HG02943 (cell line): ENCODE measurements around the gene GRB2.
"Not testable (repeated sequence)": the region's sequence is repeated elsewhere in the genome, so short reads cannot be mapped to it uniquely, and the experiment has no call there.

Experiments
- ATAC-seq: cut with Tn5 transposase; IDR thresholded peaks from one replicate; pipeline ENCODE4 v1.9.1; 2021; ENCODE audit warnings: mild to moderate bottlenecking, low read depth, moderate library complexity; ENCODE audit not compliant: unreplicated experiment

The GRB2 gene

DNA sequence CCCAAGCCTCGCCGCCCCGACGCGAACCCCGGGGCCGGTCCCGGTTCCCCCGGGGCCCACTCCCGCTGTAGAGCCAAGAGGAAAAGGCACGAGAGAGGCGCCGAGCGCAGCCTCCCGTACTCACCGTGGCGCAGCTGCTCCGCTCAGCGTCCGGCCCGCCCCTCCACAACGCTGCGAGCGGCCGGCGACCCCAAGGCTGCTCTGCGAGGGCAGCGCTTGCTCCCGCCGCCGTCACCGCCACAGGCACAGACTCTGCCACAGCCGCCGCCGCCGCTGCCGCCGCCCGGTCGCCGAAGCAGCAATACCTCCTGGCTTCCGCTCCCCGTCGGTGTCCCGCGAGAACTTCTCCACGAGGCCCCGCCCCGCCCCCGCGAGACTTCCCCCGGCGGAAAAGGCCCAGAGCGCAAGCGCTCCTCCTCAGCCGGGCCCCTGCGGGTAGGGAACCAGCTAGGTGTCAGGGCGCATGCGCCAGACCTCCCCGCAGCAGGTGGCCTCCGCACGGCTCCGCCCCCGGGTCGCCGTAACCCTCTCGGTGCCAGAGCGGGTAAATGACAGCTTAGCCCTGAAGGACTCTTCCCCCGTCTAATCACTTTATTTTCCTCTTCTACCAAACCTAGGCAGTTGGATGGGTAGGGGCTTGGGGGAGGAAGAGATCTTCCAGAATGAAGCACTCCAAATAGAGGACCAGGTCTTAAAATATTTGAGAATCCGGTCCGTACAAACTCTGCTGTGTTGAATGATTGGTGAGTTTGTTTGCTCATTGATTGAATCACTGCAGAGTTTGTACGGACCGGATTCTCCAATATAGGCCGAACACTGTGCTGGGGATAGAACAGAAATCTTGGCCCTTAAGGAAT lies at the start of gene GRB2:
TSS of gene GRB2 (minus strand) at position 314 of the 857 bp plus-strand sequence. CDS start 12,050 bp downstream, outside the sequence.
- ATAC-seq: peak; percentile 77

DNA sequence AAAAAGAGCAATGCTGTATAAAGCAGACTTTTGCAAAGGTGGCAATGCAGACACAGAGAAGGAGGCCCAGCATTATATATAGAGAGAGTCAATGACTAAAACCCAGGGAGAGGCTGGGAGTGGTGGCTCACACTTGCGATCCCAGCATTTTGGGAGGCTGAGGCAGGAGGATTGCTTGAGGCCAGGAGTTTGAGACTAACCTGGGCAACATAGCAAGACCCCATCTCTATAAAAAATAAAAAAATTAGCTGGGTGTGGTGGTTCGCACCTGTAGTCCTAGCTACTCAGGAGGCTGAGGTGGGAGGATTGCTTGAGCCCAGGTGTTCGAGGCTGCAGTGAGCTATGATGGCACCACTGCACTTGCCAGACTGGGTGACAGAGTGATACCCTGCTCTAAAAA lies 49.2 kb upstream of the GRB2 start:
- not testable (repeated sequence) for ATAC-seq

DNA sequence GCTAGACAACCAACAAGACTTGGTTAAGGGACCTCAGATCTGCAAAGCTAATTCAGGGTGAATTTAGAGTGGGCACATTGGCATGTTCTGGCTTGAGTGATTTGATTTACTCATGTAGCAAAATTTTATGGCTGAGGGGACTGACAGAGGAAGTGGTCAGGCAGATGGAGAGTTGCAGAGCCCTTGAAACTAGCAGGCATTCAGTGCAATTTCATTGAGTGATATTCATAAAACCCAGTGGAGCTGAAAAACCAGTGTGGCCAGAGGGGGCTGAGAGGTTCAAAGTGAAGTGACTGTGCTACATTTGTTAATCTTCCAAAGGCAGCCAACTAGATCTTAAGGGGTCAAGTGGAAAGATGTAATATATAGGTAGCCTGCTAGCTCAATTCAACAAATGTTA lies 48.7 kb upstream of the GRB2 start:
- ATAC-seq: no peak

DNA sequence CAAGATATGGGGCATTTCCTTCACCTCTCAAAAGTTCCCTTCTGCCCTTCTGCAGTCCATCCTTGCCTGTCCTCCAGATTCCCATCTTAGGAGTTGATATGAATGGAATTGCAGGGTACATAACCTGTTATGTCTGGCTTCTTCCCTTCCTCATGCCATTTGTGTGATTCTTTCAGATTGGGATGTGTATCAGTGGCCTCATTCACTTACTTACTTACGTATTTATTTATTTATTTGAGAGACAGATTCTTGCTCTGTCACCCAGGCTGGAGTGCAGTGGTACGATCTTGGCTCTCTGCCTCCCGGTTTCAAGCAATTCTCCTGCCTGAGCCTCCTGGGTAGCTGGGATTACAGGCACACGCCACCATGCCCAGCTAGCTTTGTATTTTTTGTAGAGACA lies 44.8 kb upstream of the GRB2 start:
- no peak for ATAC-seq

- ATAC-seq: no peak
These were observed 42.7 kb upstream of the GRB2 start for GRCh38 chr17:75447951-75448856.

GRCh38 chr17:75445896-75446295 lies 40.4 kb upstream of the GRB2 start:
- not testable (repeated sequence) for ATAC-seq

DNA sequence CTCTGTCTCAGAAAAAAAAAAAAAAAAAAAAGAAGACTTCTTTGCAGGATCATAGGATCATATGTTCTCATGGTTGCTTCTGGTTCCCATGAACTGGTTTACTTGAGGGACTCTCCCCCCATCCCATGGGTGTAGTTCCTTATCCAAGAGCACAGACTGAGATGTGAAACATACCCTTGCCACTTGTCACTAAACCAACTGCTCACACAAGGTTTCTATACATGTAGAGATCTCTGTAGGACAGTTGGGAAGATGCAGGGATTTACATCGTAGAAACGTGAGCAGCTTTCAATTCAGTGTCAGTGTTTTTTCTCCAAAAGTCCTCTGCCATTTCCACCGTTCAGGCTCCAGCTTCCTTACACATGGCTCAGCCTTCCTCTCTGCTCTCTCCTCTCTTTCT lies 39.8 kb upstream of the GRB2 start:
- no peak for ATAC-seq

GRCh38 chr17:75442168-75443103 lies 37.0 kb upstream of the GRB2 start:
- no peak for ATAC-seq

DNA sequence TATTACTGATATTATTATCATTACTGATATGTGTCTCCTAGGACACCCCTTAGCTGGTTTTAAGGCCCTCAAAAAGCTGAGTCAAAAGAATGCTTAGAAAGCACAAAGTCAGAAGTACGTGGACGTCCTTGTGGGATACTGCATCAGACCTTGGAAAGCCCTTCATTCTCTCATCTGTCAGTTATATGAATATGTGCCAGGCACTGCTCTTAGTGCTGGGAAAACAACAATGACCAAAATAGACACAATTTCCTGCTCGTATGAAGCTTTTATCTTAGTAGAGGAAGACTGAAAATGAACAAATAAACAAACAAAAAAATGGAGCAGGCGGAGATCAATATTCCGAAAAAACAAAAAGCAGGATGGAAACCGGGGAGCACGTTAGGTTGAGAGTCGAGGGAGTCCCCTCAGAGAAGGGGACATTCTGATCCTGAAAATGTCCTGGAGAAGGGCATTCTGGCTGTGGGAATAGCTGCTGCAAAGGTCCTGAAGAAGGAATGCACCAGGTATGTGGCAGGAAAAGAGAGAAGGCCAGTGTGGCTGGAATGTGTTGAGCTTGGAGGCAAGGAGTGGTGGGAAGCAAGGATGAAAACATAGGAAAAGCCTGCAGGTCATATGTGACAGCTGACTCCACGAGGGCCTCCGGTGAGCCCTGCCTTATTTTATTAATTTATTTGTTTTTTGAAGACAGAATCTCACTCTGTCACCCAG lies 35.4 kb upstream of the GRB2 start:
- ATAC-seq: no peak

DNA sequence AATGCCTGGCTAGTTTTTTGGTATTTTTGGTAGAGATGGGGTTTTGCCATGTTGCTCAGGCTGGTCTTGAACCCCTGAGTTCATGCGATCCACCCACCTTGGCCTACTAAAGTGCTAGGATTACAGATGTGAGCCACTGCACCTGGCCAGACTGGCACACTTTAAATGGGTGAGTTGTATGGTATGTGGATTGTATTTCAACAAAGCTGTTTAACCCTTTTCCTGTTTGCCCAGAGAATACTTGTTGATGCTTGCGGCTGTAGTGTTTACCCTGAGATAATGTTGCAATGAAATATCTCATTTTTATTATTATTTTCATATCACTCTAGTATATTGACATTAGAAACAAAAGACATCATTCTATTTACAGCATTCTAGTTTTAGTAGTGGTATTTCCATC lies 33.8 kb upstream of the GRB2 start:
- ATAC-seq: no peak

DNA sequence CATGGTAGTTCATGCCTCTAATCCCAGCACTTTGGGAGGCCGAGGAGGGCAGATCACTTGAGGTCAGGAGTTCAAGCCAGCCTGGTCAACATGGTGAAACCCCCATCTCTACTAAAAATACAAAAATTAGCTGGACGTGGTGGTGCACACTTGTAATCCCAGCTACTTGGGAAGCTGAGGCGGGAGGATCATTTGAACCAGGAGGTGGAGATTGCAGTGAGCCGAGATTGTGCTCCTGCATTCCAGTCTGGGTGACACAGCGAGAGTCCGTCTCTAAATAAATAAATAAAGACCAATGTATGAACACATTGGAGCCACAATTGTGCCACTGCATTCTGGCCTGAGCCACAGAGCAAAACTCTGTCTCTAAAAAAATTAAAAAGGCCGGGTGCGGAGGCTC lies 31.9 kb upstream of the GRB2 start:
- not testable (repeated sequence) for ATAC-seq

DNA sequence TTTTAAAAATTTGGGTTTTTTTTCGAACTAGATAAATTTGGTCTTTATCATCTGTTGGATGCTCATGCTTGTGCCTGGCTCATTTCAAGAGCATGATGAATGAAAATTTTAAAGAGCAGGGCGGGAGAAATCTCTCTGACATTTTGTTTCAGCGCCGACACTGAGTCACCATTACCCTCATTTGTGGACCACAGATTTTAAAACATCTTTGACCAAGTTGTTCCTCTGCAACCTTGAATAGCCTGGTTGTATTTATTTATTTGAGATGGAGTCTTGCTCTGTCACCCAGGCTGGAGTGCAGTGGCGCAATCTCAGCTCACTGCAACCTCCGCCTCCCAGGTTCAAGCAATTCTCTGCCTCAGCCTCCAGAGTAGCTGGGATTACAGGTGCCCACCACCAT lies 29.0 kb upstream of the GRB2 start:
- not testable (repeated sequence) for ATAC-seq

- ATAC-seq: no peak
These were observed 27.8 kb upstream of the GRB2 start for GRCh38 chr17:75433218-75433783.

- ATAC-seq: no peak
These were observed 24.9 kb upstream of the GRB2 start for GRCh38 chr17:75430159-75430974.

DNA sequence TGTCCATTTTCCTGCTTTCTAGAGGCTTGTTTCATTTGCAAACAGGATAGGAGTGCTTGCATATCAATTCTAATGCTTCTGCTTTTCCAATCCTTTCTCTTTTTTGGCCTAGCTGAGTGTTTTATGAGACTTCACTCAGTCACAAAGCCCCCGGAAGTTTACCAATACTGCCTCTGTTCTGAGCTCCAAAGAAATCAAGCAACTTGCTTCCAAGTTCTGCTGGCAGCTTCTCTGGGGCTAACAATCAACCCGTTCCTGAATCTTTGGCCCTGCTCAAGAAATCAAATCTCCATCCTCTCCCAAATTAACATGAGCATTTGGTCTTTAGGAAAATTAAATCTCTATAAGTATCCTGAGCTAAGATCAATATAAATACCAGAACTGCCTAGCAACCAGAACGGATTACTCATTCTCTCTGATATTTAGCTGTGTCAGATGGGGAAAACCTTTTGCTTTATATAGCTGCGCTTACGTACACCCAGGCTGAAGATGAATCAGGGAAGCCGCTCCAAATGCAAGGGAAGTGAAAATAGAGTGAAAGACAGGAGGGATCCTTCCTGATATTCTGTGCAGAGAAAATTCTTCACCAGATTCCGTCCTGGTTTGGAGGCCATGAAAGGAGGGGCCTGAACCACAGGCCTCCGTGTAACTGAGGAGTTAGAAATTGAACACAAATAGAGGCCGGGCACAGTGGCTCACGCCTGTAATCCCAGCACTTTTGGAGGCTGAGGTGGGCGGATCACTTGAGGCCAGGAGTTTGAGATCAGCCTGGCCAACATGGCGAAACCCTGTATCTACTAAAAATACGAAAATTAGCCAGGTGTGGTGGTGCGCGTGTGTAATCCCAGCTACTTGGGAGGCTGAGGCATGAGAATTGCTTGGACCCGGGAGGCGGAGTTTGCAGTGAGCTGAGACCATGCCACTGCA lies 23.3 kb upstream of the GRB2 start:
- no peak for ATAC-seq

- ATAC-seq: no peak
These were observed 13.1 kb upstream of the GRB2 start for GRCh38 chr17:75418531-75418930.

DNA sequence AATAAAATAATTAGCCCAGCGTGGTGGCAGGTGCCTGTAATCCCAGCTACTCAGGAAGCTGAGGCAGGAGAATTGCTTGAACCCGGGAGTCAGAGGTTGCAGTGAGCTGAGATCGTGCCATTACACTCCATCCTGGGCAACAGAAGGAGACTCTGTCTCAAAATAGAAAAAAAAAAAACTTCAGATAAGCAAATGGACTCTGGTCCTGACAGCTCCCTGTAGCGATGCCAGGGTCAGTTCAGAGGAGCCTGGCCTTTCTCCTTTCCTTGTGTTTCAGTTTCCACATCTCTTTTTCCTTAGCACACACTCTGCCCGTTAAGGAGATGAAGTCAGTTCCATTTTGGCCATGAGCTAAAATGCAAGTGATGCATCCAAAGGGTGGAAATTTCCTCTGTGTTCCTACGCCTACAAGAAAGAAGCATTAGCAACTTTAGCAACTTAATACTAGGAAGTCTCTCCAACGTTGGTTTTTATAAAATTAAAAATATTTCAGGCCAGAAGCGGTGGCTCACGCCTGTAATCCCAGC lies 11.6 kb upstream of the GRB2 start:
- ATAC-seq: no peak
